OCI-LY1 (cell line): ENCODE measurements around the gene ARL6IP4.

Source experiments
- H2AFZ ChIP-seq: fragments of 200-600 bp; sonication (generic), shearing (Covaris generic); 2 replicates; pipeline ENCODE4 v1.6.0; 2014; ENCODE audit warnings: antibody characterized with exemption, mild to moderate bottlenecking, low read length
- H3F3A ChIP-seq: fragments of 200-600 bp; sonication (generic), shearing (Covaris generic); 2 replicates; pipeline ENCODE4 v1.6.0; 2014; ENCODE audit warnings: mild to moderate bottlenecking, antibody characterized with exemption, low read length, moderate library complexity; ENCODE audit not compliant: insufficient read depth
- H3K27ac ChIP-seq: fragments of 200-600 bp; sonication (generic); 2 replicates; pipeline ENCODE4 v1.5.1; 2014; ENCODE audit warnings: low read length, mixed run types, mild to moderate bottlenecking, low read depth; ENCODE audit not compliant: poor library complexity, severe bottlenecking
- H3K27me3 ChIP-seq: fragments of 200-600 bp; sonication (generic); 2 replicates; pipeline ENCODE4 v1.6.0; 2014; ENCODE audit warnings: antibody characterized with exemption, mild to moderate bottlenecking, low read length, moderate library complexity; ENCODE audit not compliant: insufficient read depth
- H3K36me3 ChIP-seq: fragments of 200-600 bp; sonication (generic); 2 replicates; pipeline ENCODE4 v1.6.1; 2014; ENCODE audit warnings: mild to moderate bottlenecking, antibody characterized with exemption, low read length, moderate library complexity, mixed read lengths; ENCODE audit not compliant: insufficient read depth
- H3K4me1 ChIP-seq: fragments of 200-600 bp; sonication (generic); 2 replicates; pipeline ENCODE4 v1.5.1; 2014; ENCODE audit warnings: mild to moderate bottlenecking, low read length, moderate library complexity; ENCODE audit not compliant: insufficient read depth, severe bottlenecking
- H3K4me2 ChIP-seq: fragments of 200-600 bp; sonication (generic), shearing (Covaris generic); 2 replicates; pipeline ENCODE4 v1.6.1; 2014; ENCODE audit warnings: low read length
- H3K4me3 ChIP-seq: fragments of 200-600 bp; sonication (generic); 2 replicates; pipeline ENCODE4 v1.5.1; 2014; ENCODE audit warnings: low read length, low read depth, mild to moderate bottlenecking, mixed read lengths; ENCODE audit not compliant: poor library complexity, severe bottlenecking
- H3K79me2 ChIP-seq: fragments of 200-600 bp; shearing (Covaris generic); 2 replicates; pipeline ENCODE4 v1.6.1; 2016; ENCODE audit warnings: mixed run types, low read length, mixed read lengths; ENCODE audit not compliant: insufficient read depth
- H3K9ac ChIP-seq: fragments of 200-600 bp; sonication (generic), shearing (Covaris generic); 2 replicates; pipeline ENCODE4 v1.6.1; 2014; ENCODE audit warnings: mild to moderate bottlenecking, low read length, mixed read lengths
- H3K9me2 ChIP-seq: fragments of 200-600 bp; sonication (generic), shearing (Covaris generic); 2 replicates; pipeline ENCODE4 v1.6.1; 2014; ENCODE audit warnings: low read depth, mild to moderate bottlenecking, low read length, mixed read lengths
- H3K9me3 ChIP-seq: fragments of 200-600 bp; shearing (Covaris generic); 2 replicates; pipeline ENCODE4 v1.6.1; 2014; ENCODE audit warnings: low read length, mixed read lengths
- H4K20me1 ChIP-seq: fragments of 200-600 bp; sonication (generic), shearing (Covaris generic); 2 replicates; pipeline ENCODE4 v1.6.0; 2016; ENCODE audit warnings: mild to moderate bottlenecking, low read length; ENCODE audit not compliant: insufficient read depth
- CTCF ChIP-seq: fragments of 200-600 bp; sonication (generic), shearing (Covaris generic); IDR thresholded peaks from 2 replicates; pipeline ENCODE4 v1.5.1; 2017; ENCODE audit warnings: mild to moderate bottlenecking, antibody characterized with exemption, low read length, moderate library complexity, mixed read lengths
- EZH2 ChIP-seq: fragments of 200-600 bp; sonication (generic), shearing (Covaris generic); IDR thresholded peaks from 2 replicates; pipeline ENCODE4 v1.8.0; 2017; ENCODE audit warnings: borderline replicate concordance, mixed run types, mild to moderate bottlenecking, antibody characterized with exemption, low read length, moderate library complexity, mixed read lengths

Gene ARL6IP4

GRCh38 chr12:122995503-122996187 is 15.2 kb downstream of the ARL6IP4 start:
- no peaks in the 10 kb centered on the region for H3K79me2 ChIP-seq
- no peaks in the 10 kb centered on the region for H4K20me1 ChIP-seq
- no peaks in the 10 kb centered on the region for H3K9me2 ChIP-seq
- H3K9ac ChIP-seq: no peak overlapping the region
- no peaks in the 10 kb centered on the region for H3K27me3 ChIP-seq
- H3K36me3 ChIP-seq: peaks cover 88% of the 10 kb centered on the region
- H3F3A ChIP-seq: no peaks in the 10 kb centered on the region
- no peak overlapping the region for H3K4me2 ChIP-seq
- no peak overlapping the region for H2AFZ ChIP-seq
- H3K4me1 ChIP-seq: no peaks in the 10 kb centered on the region
- no peak overlapping the region for H3K27ac ChIP-seq
- H3K4me3 ChIP-seq: no peak overlapping the region
- H3K9me3 ChIP-seq: no peaks in the 10 kb centered on the region
- TF ChIP-seq EZH2 (no peak), CTCF (no peak)

- Histone ChIP-seq H3K4me1 (no peaks in the 10 kb centered on the region), H3K36me3 (peaks cover 90% of the 10 kb centered on the region), H3K9ac (no peak overlapping the region), H3K4me3 (no peak overlapping the region), H4K20me1 (no peaks in the 10 kb centered on the region), H2AFZ (no peak overlapping the region), H3K9me3 (no peaks in the 10 kb centered on the region), H3K27ac (no peak overlapping the region), H3K79me2 (no peaks in the 10 kb centered on the region), H3K27me3 (no peaks in the 10 kb centered on the region), H3K4me2 (no peak overlapping the region), H3K9me2 (no peaks in the 10 kb centered on the region), H3F3A (no peaks in the 10 kb centered on the region)
- TF ChIP-seq EZH2 (no peak), CTCF (no peak)
These were observed 15.7 kb downstream of the ARL6IP4 start for GRCh38 chr12:122996188-122996601.

- Histone ChIP-seq H4K20me1 (no peaks in the 10 kb centered on the region), H3K36me3 (peaks cover 90% of the 10 kb centered on the region), H3K27ac (no peak overlapping the region), H3F3A (no peaks in the 10 kb centered on the region), H3K79me2 (no peaks in the 10 kb centered on the region), H3K9me3 (no peaks in the 10 kb centered on the region), H3K4me3 (no peak overlapping the region), H3K4me1 (no peaks in the 10 kb centered on the region), H3K4me2 (no peak overlapping the region), H3K9me2 (no peaks in the 10 kb centered on the region), H2AFZ (no peak overlapping the region), H3K9ac (no peak overlapping the region), H3K27me3 (no peaks in the 10 kb centered on the region)
- no peak for TF ChIP-seq EZH2
- TF ChIP-seq CTCF: no peak
These were observed 16.3 kb downstream of the ARL6IP4 start for GRCh38 chr12:122996621-122997342.
